DMS153 (cell line): Measurements from ENCODE around the gene HOMEZ.
"Not testable (repeated sequence)": the region's sequence is repeated elsewhere in the genome, so short reads cannot be mapped to it uniquely, and the experiment has no call there.

Experiments
- DNase-seq: peaks from one replicate; lab custom pipeline; 2025; lab: John Stamatoyannopoulos, UW

The HOMEZ gene

GRCh38 chr14:23281247-23281646, 4.7 kb downstream of the HOMEZ start:
- no peak for DNase-seq

- DNase-seq = not testable (repeated sequence)
Observed at GRCh38 chr14:23277928-23278327, 8.0 kb downstream of the HOMEZ start.

- no peak for DNase-seq
Observed at GRCh38 chr14:23277189-23277588, 8.7 kb downstream of the HOMEZ start.

GRCh38 chr14:23275412-23275811, 10.5 kb downstream of the HOMEZ start:
- no peak for DNase-seq

- DNase-seq = no peak
Observed at GRCh38 chr14:23269193-23269592, 16.7 kb downstream of the HOMEZ start.

- DNase-seq = not testable (repeated sequence)
Observed at GRCh38 chr14:23260849-23261248, 25.1 kb downstream of the HOMEZ start.

- DNase-seq = no peak
Observed at GRCh38 chr14:23259426-23259825, 26.5 kb downstream of the HOMEZ start.

- no peak for DNase-seq
Observed at GRCh38 chr14:23258256-23258655, 27.7 kb downstream of the HOMEZ start.

GRCh38 chr14:23252420-23253333, 33.3 kb downstream of the HOMEZ start:
- DNase-seq = no peak

GRCh38 chr14:23252006-23252405, 33.9 kb downstream of the HOMEZ start:
- no peak for DNase-seq

- no peak for DNase-seq
Observed at GRCh38 chr14:23249824-23250223, 36.1 kb downstream of the HOMEZ start.

GRCh38 chr14:23248601-23249000, 37.3 kb downstream of the HOMEZ start:
- DNase-seq = no peak

GRCh38 chr14:23245282-23245681, 40.6 kb downstream of the HOMEZ start:
- DNase-seq = no peak

GRCh38 chr14:23243066-23243465, 42.9 kb downstream of the HOMEZ start:
- no peak for DNase-seq

- DNase-seq = no peak
Observed at GRCh38 chr14:23242076-23242475, 43.9 kb downstream of the HOMEZ start.

GRCh38 chr14:23241061-23241715, 44.7 kb downstream of the HOMEZ start:
- not testable (repeated sequence) for DNase-seq

- no peak for DNase-seq
Observed at GRCh38 chr14:23240661-23241060, 45.3 kb downstream of the HOMEZ start.

GRCh38 chr14:23237772-23238594, 47.9 kb downstream of the HOMEZ start, which contains the start of gene RNF212B:
RNF212B (plus strand) TSS chr14:23237936; CDS start chr14:23240346, 2,410 bp downstream.
- DNase-seq = peak; percentile 78

GRCh38 chr14:23232241-23232808, 53.6 kb downstream of the HOMEZ start:
- not testable (repeated sequence) for DNase-seq

GRCh38 chr14:23228812-23229211, 57.1 kb downstream of the HOMEZ start:
- no peak for DNase-seq

GRCh38 chr14:23227566-23227965, 58.4 kb downstream of the HOMEZ start:
- DNase-seq = no peak

GRCh38 chr14:23224958-23225357, 61.0 kb downstream of the HOMEZ start:
- DNase-seq = not testable (repeated sequence)
